Measurements from ENCODE around the gene CBX8. TPM values are rescaled to one million over a fixed set of nuclear protein-coding genes. Genes with fewer than 3 reads are reported as not detected.

The CBX8 gene
- total and polyA plus RNA-seq, 2 of the 13 experiments (the other 11 are each of a cell fraction or from before 2014, with no cell fraction given), result 0.34 to 12.6 TPM

- TF ChIP-seq ZNF292 (CRISPR knock-in tag; IDR thresholded peaks at IDR 0.05; ENCODE audit: borderline replicate concordance, low read depth), result no peak
- no peak for TF ChIP-seq MIER3 (CRISPR knock-in tag; IDR thresholded peaks at IDR 0.05; ENCODE audit: borderline replicate concordance)
- TF ChIP-seq ESRRA (CRISPR knock-in tag; IDR thresholded peaks at IDR 0.05; ENCODE audit: low read depth), result no peak
- no peak for TF ChIP-seq KLF12 (CRISPR knock-in tag; IDR thresholded peaks at IDR 0.05; ENCODE audit: borderline replicate concordance)
- TF ChIP-seq ZNF275 (CRISPR knock-in tag; IDR thresholded peaks at IDR 0.05; ENCODE audit: borderline replicate concordance), result no peak
- no peak for TF ChIP-seq NR0B2 (CRISPR knock-in tag; IDR thresholded peaks at IDR 0.05)
- no peak for TF ChIP-seq ZNF672 (CRISPR knock-in tag; IDR thresholded peaks at IDR 0.05)
- TF ChIP-seq SALL1 (CRISPR knock-in tag; IDR thresholded peaks at IDR 0.05), result 0 out of 2 replicates have a peak, but pooled peaks have one; percentile 10
- peak; percentile 17; the same call in 1 of the 2 replicates for TF ChIP-seq KMT2A (CRISPR knock-in tag; IDR thresholded peaks at IDR 0.05)
- TF ChIP-seq HNRNPK (IDR thresholded peaks at IDR 0.05; ENCODE audit: low read depth, low read length, poor library complexity, severe bottlenecking), result no peak
- TF ChIP-seq ZSCAN31 (CRISPR knock-in tag; IDR thresholded peaks at IDR 0.05; ENCODE audit: low read depth), result no peak
- no peak for TF ChIP-seq ZBTB38 (CRISPR knock-in tag; IDR thresholded peaks at IDR 0.05)
- TF ChIP-seq, protein P1, sequence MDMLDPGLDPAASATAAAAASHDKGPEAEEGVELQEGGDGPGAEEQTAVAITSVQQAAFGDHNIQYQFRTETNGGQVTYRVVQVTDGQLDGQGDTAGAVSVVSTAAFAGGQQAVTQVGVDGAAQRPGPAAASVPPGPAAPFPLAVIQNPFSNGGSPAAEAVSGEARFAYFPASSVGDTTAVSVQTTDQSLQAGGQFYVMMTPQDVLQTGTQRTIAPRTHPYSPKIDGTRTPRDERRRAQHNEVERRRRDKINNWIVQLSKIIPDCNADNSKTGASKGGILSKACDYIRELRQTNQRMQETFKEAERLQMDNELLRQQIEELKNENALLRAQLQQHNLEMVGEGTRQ (IDR thresholded peaks at IDR 0.05; ENCODE audit: low read depth, low read length), result no peak
- TF ChIP-seq, protein P1 (CRISPR knock-in tag; IDR thresholded peaks at IDR 0.05; ENCODE audit: borderline replicate concordance), result no peak
- TF ChIP-seq, protein P2, sequence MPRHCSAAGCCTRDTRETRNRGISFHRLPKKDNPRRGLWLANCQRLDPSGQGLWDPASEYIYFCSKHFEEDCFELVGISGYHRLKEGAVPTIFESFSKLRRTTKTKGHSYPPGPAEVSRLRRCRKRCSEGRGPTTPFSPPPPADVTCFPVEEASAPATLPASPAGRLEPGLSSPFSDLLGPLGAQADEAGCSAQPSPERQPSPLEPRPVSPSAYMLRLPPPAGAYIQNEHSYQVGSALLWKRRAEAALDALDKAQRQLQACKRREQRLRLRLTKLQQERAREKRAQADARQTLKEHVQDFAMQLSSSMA (CRISPR knock-in tag; IDR thresholded peaks at IDR 0.05), result no peak
- TF ChIP-seq, protein P3, sequence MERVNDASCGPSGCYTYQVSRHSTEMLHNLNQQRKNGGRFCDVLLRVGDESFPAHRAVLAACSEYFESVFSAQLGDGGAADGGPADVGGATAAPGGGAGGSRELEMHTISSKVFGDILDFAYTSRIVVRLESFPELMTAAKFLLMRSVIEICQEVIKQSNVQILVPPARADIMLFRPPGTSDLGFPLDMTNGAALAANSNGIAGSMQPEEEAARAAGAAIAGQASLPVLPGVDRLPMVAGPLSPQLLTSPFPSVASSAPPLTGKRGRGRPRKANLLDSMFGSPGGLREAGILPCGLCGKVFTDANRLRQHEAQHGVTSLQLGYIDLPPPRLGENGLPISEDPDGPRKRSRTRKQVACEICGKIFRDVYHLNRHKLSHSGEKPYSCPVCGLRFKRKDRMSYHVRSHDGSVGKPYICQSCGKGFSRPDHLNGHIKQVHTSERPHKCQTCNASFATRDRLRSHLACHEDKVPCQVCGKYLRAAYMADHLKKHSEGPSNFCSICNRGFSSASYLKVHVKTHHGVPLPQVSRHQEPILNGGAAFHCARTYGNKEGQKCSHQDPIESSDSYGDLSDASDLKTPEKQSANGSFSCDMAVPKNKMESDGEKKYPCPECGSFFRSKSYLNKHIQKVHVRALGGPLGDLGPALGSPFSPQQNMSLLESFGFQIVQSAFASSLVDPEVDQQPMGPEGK (CRISPR knock-in tag; IDR thresholded peaks at IDR 0.05), result no peak
- 0 out of 4 replicates have a peak, but pooled peaks of 1 of the 2 experiments have one; percentile 17 for TF ChIP-seq KLF16 (CRISPR knock-in tag; IDR thresholded peaks at IDR 0.05)
- TF ChIP-seq ZBTB33 (CRISPR knock-in tag; IDR thresholded peaks at IDR 0.05), result no peak
- no peak for TF ChIP-seq MED13 (CRISPR knock-in tag; IDR thresholded peaks at IDR 0.05)
- no peak for TF ChIP-seq ZNF788 (CRISPR knock-in tag; IDR thresholded peaks at IDR 0.05; ENCODE audit: borderline replicate concordance)
- peak; percentile 38 for TF ChIP-seq ASH2L (IDR thresholded peaks at IDR 0.05; ENCODE audit: insufficient read length, low read depth, low read length)
Observed at GRCh38 chr17:79837888-79838521, 41.1 kb upstream of the CBX8 start (continued).

Data from HepG2 (cell line).